ENCODE results near the gene LEFTY2.

GRCh38 chr1:225914947-225915346, 26.1 kb downstream of the LEFTY2 start:
- TF ChIP-seq, protein P1, sequence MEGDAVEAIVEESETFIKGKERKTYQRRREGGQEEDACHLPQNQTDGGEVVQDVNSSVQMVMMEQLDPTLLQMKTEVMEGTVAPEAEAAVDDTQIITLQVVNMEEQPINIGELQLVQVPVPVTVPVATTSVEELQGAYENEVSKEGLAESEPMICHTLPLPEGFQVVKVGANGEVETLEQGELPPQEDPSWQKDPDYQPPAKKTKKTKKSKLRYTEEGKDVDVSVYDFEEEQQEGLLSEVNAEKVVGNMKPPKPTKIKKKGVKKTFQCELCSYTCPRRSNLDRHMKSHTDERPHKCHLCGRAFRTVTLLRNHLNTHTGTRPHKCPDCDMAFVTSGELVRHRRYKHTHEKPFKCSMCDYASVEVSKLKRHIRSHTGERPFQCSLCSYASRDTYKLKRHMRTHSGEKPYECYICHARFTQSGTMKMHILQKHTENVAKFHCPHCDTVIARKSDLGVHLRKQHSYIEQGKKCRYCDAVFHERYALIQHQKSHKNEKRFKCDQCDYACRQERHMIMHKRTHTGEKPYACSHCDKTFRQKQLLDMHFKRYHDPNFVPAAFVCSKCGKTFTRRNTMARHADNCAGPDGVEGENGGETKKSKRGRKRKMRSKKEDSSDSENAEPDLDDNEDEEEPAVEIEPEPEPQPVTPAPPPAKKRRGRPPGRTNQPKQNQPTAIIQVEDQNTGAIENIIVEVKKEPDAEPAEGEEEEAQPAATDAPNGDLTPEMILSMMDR (IDR thresholded peaks at IDR 0.05) = no peak
- TF ChIP-seq POLR2A (IDR thresholded peaks at IDR 0.05) (no peak), POLR2AphosphoS5 (IDR thresholded peaks at IDR 0.05; ENCODE audit: insufficient read depth in 1 of 2, low read depth in 1 of 2) (no peak)
